Right kidney (tissue), 9 donors: ENCODE data around the gene ANP32E.

ENCODE experiments used
- DNase-seq: peaks from one replicate; pipeline ENCODE4 v3.0.0-alpha.2; 2016
- long read RNA-seq, 8 donors: transcript quantifications; one replicate each; lab custom pipeline, GENCODE V29; 2026

The ANP32E gene
- long read RNA-seq, donor 1, transcript ANP32E-208 (7 exons, 3,451 nt): major isoform, 18 of 68 reads
- long read RNA-seq, donor 1, partial matches to known transcripts: 50 of 68 reads
- long read RNA-seq, donor 1, other reads (novel, unspliced or antisense): 0 of 68 reads
- long read RNA-seq, donor 2, transcript ANP32E-208 (7 exons, 3,451 nt): major isoform, 11 of 12 reads
- long read RNA-seq, donor 2, partial matches to known transcripts: 0 of 12 reads
- long read RNA-seq, donor 2, other reads (novel, unspliced or antisense): 0 of 12 reads
- long read RNA-seq, donor 3, transcript ANP32E-208 (7 exons, 3,451 nt): major isoform, 11 of 62 reads
- long read RNA-seq, donor 3, partial matches to known transcripts: 51 of 62 reads
- long read RNA-seq, donor 3, other reads (novel, unspliced or antisense): 0 of 62 reads
- long read RNA-seq, donor 4, transcript ANP32E-208 (7 exons, 3,451 nt): major isoform, 19 of 102 reads
- long read RNA-seq, donor 4, partial matches to known transcripts: 82 of 102 reads
- long read RNA-seq, donor 4, other reads (novel, unspliced or antisense): 0 of 102 reads
- long read RNA-seq, donor 5, transcript ANP32E-208 (7 exons, 3,451 nt): major isoform, 21 of 129 reads
- long read RNA-seq, donor 5, partial matches to known transcripts: 96 of 129 reads
- long read RNA-seq, donor 5, other reads (novel, unspliced or antisense): 11 of 129 reads
- long read RNA-seq, donor 6, transcript ANP32E-208 (7 exons, 3,451 nt): major isoform, 15 of 69 reads
- long read RNA-seq, donor 6, partial matches to known transcripts: 54 of 69 reads
- long read RNA-seq, donor 6, other reads (novel, unspliced or antisense): 0 of 69 reads
- long read RNA-seq, donor 7, transcript ANP32E-208 (7 exons, 3,451 nt): major isoform, 42 of 143 reads
- long read RNA-seq, donor 7, partial matches to known transcripts: 100 of 143 reads
- long read RNA-seq, donor 7, other reads (novel, unspliced or antisense): 0 of 143 reads
- long read RNA-seq, donor 8, transcript ANP32E-208 (7 exons, 3,451 nt): major isoform, 17 of 75 reads
- long read RNA-seq, donor 8, partial matches to known transcripts: 58 of 75 reads
- long read RNA-seq, donor 8, other reads (novel, unspliced or antisense): 0 of 75 reads

DNA sequence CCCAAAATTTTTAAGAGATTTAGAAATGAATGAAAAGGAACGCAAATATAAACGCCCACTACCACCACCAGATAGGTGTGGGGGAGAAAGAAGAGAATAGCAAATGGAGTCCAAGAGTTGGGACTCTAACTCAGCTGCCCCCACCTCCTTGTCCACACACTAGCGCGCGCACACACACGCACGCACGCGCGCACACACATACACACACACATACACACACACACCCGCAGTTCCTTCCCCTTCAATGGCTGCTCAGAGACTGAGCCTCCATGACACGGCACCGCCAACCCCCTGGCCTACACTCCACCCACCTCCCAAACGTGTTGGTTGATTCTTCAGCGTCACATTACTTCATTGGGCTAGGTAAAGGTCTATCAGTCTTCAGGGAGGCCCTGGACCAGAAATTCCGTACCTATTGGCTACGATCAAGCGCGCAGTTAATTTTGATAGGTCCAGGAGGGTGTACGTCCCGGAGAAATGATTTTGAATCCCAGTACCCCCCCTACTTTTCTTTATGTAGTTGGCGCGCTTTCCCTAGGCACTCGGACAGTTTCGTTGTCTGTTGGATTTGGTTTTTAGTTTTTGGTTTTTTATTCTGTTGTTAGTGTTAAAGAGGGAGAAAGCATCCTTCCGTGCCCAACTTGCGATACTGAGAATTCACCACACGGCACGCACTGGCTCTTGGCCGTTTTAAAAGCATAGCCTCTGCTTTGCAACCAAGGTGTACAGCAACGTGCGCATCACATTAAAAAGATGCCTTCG, at the start of gene ANP32E:
Gene ANP32E, minus strand, starts transcription at position 261 of the 762 bp plus-strand sequence. CDS start 326 bp downstream, outside the sequence.
- peak; percentile 88 for DNase-seq

GRCh38 chr1:150283260-150283659, 47.3 kb upstream of the ANP32E start:
- no peak for DNase-seq

GRCh38 chr1:150282558-150282958, 46.6 kb upstream of the ANP32E start:
- DNase-seq: peak; percentile 85

- peak; percentile 78 for DNase-seq
These were observed 46.0 kb upstream of the ANP32E start, which contains the start of gene CIART for GRCh38 chr1:150281758-150282557. Gene CIART (plus strand): TSS chr1:150282554. CDS start chr1:150283268, 714 bp downstream.

DNA sequence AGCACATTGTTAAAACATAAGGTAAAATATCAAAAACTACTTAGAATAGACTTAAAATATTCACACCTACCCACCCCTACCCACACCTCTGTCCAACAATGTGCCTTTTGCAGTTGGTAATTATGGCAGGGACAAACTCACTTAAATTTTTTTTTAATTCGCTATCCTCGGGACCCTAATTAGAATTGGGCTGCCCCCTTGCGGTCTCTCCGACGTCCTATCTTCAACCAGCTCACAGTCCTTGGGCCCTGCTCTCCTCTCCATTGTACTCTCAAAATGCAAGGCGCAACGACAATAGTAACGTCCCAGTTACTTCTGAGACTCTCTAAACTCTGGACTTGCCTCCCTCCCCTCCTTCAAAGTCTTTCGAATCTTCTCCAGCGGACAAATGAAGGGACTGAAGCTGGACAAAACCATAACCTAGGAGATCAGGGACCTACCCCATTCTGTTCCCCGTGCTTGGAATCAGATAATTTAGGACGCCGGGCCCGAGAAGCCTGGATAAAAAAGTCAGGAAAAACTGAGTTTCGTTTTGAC, 45.4 kb upstream of the ANP32E start:
- DNase-seq: peak; percentile 67

- DNase-seq: no peak
These were observed 44.3 kb upstream of the ANP32E start for GRCh38 chr1:150280138-150280707.

GRCh38 chr1:150273311-150273710, 37.4 kb upstream of the ANP32E start:
- DNase-seq: no peak

GRCh38 chr1:150271291-150271959, 35.5 kb upstream of the ANP32E start:
- no peak for DNase-seq

DNA sequence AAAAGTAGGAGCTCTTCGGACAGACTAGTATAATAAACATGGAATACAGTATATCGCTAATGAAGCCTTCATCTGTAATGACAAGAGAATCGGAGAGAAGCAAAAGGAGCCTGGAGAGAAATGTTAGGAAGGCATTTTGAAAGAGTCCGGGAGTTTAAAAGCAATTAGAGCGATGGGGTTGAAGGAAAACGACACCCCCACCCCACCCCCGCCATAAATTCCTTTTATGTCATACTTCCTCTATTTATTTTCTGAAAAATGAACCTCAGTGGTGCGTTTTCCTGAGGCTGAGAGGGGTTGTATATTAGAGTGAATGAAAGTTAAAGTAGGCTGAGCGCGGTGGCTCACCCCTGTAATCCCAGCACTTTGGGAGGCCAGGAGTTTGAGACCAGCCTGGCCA, 33.5 kb upstream of the ANP32E start:
- DNase-seq: no peak

GRCh38 chr1:150268705-150269403, 32.9 kb upstream of the ANP32E start, which contains the start of gene APH1A:
Gene APH1A (minus strand): TSS chr1:150269016. CDS start chr1:150268810, 206 bp downstream.
- peak; percentile 82 for DNase-seq

DNA sequence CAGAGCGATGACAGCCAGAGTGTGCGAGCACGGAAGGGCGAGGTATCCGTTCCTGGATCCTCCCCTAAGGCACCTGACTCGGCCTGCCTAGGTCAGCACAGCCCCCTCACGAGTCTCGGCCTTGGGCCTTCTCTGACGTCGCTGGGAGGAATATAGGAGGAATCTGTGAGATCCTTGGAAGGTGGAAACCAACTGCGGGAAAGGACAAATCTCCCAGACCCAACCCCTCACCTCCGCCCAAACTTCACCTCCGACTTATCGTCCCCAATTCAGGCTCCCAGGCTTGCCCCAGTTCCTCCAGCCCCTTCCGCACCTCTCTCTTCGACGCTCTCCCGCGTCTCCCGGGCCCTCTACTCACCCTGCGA, 32.4 kb upstream of the ANP32E start:
- DNase-seq: no peak

- no peak for DNase-seq
These were observed 32.0 kb upstream of the ANP32E start for GRCh38 chr1:150267896-150268295.

DNA sequence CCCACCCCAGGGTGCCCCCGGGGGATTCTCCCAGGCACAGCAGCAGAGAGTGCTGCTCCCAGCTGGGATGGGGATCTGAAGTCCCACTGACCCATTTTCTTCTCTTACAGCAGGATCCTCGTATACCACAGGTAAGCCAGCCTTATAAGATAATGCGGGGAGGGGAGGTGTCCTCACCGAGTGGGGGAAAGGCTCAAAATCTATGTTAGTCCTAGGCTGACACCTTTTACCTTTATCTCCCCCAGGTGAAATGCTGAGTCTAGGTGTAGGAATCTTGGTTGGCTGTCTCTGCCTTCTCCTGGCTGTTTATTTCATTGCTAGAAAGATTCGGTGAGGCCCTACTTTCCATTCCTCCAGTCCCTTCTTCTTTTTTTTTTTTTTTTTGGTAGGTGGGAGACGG, 27.6 kb upstream of the ANP32E start:
- no peak for DNase-seq

DNA sequence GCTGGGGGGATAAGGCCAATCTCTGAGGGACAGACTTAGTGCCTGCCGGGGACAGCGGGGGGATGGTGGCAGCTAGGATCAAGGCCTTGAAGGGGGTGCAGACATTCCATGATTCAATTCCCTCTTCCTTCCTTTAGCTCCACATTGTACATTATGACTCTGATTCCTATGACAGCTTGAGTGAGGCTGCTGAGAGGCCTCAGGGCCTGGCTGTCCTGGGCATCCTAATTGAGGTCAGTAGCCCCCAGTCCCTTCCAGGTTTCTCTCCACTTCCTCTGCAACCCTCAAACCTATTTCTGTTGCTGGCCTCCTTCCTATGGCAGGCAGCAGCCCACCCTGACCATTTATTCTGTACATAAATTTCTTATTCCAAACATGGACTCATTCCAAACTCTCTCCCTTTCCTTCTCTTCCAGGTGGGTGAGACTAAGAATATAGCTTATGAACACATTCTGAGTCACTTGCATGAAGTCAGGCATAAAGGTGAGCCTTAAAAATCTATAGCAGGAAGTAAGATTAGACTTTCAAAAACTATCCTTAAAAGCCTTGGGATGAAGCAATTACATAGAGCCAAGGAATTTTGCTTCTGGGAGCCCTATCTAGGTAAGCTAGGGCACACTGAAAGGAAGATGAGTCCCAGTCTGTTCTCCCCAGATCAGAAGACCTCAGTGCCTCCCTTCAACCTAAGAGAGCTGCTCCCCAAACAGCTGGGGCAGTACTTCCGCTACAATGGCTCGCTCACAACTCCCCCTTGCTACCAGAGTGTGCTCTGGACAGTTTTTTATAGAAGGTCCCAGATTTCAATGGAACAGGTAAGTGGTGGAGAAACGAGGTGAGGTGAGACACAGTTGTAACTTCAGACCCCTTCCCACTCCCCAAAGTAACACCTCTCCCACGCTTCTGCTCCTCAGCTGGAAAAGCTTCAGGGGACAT, 26.7 kb upstream of the ANP32E start:
- DNase-seq: no peak

DNA sequence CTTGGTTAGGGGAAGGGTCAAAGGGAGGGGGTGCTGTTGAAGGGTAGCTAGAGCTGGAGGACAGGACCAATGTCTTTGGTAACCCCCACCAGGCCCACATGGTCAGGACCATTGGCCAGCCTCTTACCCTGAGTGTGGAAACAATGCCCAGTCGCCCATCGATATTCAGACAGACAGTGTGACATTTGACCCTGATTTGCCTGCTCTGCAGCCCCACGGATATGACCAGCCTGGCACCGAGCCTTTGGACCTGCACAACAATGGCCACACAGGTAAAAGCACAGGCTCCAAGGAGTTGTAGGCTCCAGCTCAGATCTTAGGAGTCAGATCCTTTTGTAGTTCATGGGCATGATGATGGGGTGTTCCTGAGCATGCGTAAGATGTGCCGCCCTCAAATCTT, 25.5 kb upstream of the ANP32E start:
- DNase-seq: no peak

DNA sequence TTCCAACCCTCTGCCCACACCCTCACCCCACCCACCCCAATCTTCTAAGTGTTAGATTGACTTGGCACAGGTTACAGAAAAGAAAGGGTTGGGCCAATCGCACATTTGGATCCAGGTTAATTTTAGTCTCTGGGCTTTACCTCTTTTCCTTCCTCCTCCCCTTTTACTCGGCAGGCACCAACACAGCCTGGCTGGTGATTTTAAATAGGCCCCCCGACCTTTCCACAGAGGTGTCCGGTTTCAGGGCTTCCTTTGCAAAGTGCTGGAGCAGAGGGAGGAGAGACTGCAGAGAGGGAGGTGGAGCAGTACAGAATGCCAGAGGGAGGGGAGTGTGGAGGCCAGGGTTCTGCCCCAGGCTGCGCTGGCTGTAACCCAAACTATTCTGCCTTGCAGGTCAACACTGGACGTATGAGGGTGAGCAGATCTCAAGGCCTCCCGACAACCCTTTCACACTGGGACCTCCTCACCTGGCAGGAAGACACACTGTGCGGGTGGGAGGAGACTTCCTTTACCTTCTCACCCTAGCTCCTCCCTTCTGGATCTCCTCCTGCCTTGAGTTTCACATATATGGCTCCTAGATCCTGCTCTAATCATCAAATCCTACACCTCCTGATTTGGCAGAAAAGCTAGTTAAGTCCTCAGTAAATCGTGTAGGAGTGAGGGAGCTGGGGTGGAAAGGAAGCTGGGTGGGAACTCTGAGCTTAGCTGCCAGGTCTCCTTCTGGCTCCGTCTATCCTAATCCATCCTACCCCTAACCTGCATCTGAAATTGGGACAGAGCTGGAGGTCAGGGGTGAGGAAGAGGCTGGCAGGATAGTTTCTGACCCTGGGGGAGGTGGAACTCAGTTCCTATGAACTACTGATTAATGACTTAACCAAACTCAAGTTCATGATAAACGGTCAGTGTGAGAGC, 24.1 kb upstream of the ANP32E start:
- peak; percentile 80 for DNase-seq

GRCh38 chr1:150259217-150259616, 23.3 kb upstream of the ANP32E start:
- no peak for DNase-seq
